Measurements from ENCODE around the gene SPIRE1. TPM values are rescaled to one million over a fixed set of nuclear protein-coding genes. Genes with fewer than 3 reads are reported as not detected.
"Not testable (repeated sequence)": the region's sequence is repeated elsewhere in the genome, so short reads cannot be mapped to it uniquely, and the experiment has no call there.

The SPIRE1 gene
- total RNA-seq, 1 donor from 2014 or later, result 34.9 TPM

- no peaks in the 10 kb centered on the region for H3K27me3 Mint-ChIP-seq (ENCODE audit: low read depth)
- no peak overlapping the region for H3K4me3 Mint-ChIP-seq
- DNase-seq (ENCODE audit: low read depth, low spot score), result no peak
- no peaks in the 10 kb centered on the region for H3K4me1 Mint-ChIP-seq
- peaks cover 38% of the 10 kb centered on the region for H3K36me3 Mint-ChIP-seq (ENCODE audit: low read depth)
- no peak overlapping the region for H3K27ac Mint-ChIP-seq (ENCODE audit: unreplicated experiment)
- H3K9me3 Mint-ChIP-seq, result peaks cover 21% of the 10 kb centered on the region
- TF ChIP-seq CTCF (conservative IDR thresholded peaks at IDR 0.05), result no peak
Measured at GRCh38 chr18:12552879-12553242, 105.0 kb downstream of the SPIRE1 start.

- H3K27me3 Mint-ChIP-seq (ENCODE audit: low read depth); H3K27ac Mint-ChIP-seq (ENCODE audit: unreplicated experiment): not testable (repeated sequence)
- peaks cover 17% of the 10 kb centered on the region for H3K9me3 Mint-ChIP-seq
Measured at GRCh38 chr18:12551943-12552878, 105.7 kb downstream of the SPIRE1 start.

DNA sequence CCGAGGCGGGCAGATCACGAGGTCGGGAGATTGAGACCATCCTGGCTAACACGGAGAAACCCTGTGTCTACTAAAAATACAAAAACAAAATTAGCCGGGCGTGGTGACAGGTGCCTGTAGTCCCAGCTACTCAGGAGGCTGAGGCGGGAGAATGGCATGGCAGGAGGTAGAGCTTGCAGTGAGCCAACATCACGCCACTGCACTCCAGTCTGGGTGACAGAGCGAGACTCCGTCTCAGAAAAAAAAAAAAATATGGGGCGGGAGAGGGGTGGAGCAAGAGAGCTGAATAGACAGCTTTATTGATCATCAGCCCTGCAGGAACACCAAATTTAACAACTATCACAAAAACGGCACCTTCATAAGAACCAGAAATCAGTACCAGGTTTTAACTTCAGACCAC is 106.4 kb downstream of the SPIRE1 start:
- not testable (repeated sequence) for H3K4me3 Mint-ChIP-seq; DNase-seq (ENCODE audit: low read depth, low spot score); H3K27ac Mint-ChIP-seq (ENCODE audit: unreplicated experiment); H3K4me1 Mint-ChIP-seq; H3K27me3 Mint-ChIP-seq (ENCODE audit: low read depth)
- H3K9me3 Mint-ChIP-seq, result peaks cover 16% of the 10 kb centered on the region
- peaks cover 35% of the 10 kb centered on the region for H3K36me3 Mint-ChIP-seq (ENCODE audit: low read depth)

More at GRCh38 chr18:12551943-12552878, 105.7 kb downstream of the SPIRE1 start:
- H3K4me3 Mint-ChIP-seq; H3K4me1 Mint-ChIP-seq; DNase-seq (ENCODE audit: low read depth, low spot score): not testable (repeated sequence)
- H3K36me3 Mint-ChIP-seq (ENCODE audit: low read depth), result peaks cover 35% of the 10 kb centered on the region

GRCh38 chr18:12543697-12544096 is 114.2 kb downstream of the SPIRE1 start:
- H3K27ac Mint-ChIP-seq (ENCODE audit: unreplicated experiment), result no peak overlapping the region
- TF ChIP-seq CTCF (conservative IDR thresholded peaks at IDR 0.05), result no peak

DNA sequence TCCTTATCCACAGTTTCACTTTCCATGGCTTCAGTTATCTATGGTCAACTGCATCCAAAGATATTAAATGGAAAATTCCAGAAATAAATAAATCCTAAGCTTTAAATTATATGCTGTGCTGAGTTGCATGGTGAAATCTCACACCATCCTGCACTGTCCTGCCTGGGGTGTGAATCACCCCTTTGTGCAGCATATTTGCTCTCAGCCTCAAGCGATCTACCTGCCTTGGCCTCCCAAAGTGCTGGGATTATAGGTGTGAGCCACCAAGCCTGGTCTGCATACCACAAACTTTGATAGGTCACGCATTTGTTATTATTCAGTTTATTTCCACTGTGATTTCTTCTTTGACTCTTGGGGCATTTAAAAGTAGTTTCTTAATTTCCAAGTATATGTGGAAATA is 117.2 kb downstream of the SPIRE1 start:
- H3K9me3 Mint-ChIP-seq, result peaks cover 9% of the 10 kb centered on the region
- H3K27me3 Mint-ChIP-seq (ENCODE audit: low read depth), result no peaks in the 10 kb centered on the region
- peaks cover 41% of the 10 kb centered on the region for H3K36me3 Mint-ChIP-seq (ENCODE audit: low read depth)
- DNase-seq (ENCODE audit: low read depth, low spot score), result no peak
- no peak overlapping the region for H3K27ac Mint-ChIP-seq (ENCODE audit: unreplicated experiment)
- no peak for TF ChIP-seq CTCF (conservative IDR thresholded peaks at IDR 0.05)
- no peak overlapping the region for H3K4me3 Mint-ChIP-seq
- no peaks in the 10 kb centered on the region for H3K4me1 Mint-ChIP-seq

More at GRCh38 chr18:12543697-12544096, 114.2 kb downstream of the SPIRE1 start:
- H3K4me3 Mint-ChIP-seq, result no peak overlapping the region
- peaks cover 7% of the 10 kb centered on the region for H3K9me3 Mint-ChIP-seq
- DNase-seq (ENCODE audit: low read depth, low spot score), result no peak
- H3K4me1 Mint-ChIP-seq, result no peaks in the 10 kb centered on the region
- no peaks in the 10 kb centered on the region for H3K27me3 Mint-ChIP-seq (ENCODE audit: low read depth)
- H3K36me3 Mint-ChIP-seq (ENCODE audit: low read depth), result peaks cover 40% of the 10 kb centered on the region

GRCh38 chr18:12539158-12539557 is 118.7 kb downstream of the SPIRE1 start:
- H3K27me3 Mint-ChIP-seq (ENCODE audit: low read depth); H3K27ac Mint-ChIP-seq (ENCODE audit: unreplicated experiment); H3K4me1 Mint-ChIP-seq; H3K4me3 Mint-ChIP-seq; H3K9me3 Mint-ChIP-seq; DNase-seq (ENCODE audit: low read depth, low spot score): not testable (repeated sequence)
- H3K36me3 Mint-ChIP-seq (ENCODE audit: low read depth), result peaks cover 40% of the 10 kb centered on the region

DNA sequence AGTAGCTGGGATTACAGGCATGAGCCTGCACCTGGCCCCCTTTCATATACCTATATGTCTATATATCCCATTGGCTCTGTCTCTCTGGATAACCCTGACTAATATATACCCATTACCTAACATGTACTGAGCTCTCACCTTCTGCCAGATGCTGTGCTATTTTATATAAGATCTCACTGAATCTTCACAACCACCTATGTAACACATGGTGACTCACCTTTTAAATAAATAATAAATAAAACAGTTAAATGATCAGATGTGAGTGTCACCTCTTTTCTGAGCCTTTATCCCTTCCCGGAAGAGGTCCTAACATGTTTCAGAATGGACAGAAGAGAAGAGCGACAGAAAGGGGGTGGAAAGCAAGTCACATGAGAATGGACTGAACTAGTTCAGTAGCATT is 123.1 kb downstream of the SPIRE1 start:
- H3K27ac Mint-ChIP-seq (ENCODE audit: unreplicated experiment), result no peak overlapping the region
- H3K27me3 Mint-ChIP-seq (ENCODE audit: low read depth), result no peaks in the 10 kb centered on the region
- peaks cover 9% of the 10 kb centered on the region for H3K4me1 Mint-ChIP-seq
- no peak overlapping the region for H3K4me3 Mint-ChIP-seq
- DNase-seq (ENCODE audit: low read depth, low spot score), result no peak
- peaks cover 11% of the 10 kb centered on the region for H3K36me3 Mint-ChIP-seq (ENCODE audit: low read depth)
- peaks cover 5% of the 10 kb centered on the region for H3K9me3 Mint-ChIP-seq
- TF ChIP-seq CTCF (conservative IDR thresholded peaks at IDR 0.05), result no peak
